ENCODE results near the gene ZNF839.
"Not testable (repeated sequence)": the region's sequence is repeated elsewhere in the genome, so short reads cannot be mapped to it uniquely, and the experiment has no call there.

ZNF839 gene

DNA sequence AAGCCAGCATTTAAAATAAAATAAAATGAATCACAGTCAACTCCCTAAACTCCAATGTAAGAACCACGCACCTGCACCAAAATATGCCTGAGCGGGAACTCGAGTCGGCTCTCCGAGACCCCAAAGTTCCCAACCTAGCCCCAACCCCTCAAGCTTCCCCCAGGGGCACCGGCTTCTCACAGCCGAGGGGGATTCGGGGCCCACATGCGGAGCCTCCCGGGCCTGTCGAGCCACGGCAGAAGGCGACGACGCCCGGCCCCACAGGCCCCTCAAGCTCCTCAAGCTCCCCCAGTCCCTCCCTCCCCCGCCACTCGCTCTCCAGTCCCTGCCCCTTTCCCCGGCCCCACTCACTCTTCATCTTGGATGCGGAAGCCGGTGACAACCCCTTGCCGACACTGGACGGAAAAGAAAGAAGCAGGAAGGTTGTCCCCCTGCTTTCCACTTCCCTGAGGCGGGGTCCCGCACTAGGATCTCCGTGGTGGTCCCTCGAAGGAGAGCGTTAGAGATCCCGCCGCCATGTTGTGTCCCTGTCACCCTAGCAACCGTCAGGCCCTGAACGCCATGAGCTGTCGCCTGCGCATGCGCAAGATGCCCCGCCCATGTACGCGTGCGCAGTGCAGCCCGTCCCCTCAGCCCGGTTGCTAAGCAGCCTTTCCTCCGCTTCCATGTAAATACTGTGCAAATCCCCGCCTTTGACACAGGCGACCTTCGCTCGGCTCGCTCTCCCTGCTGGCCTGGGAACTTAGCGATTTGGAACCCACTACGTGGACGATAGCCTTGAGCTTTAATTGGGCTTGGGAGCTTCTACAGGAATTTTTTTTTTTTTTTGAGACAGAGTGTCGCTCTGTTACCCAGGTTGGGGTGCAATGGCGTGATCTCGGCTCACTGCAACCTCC is 14.7 kb upstream of the ZNF839 start, which contains the start of gene MOK:
TSS of gene MOK (minus strand) at position 554 of the 896 bp plus-strand sequence. CDS start at position 358, 196 bp downstream.
- in situ Hi-C loops (cut with HindIII; ENCODE audit: low sequenced_read_pairs), result loop anchor here (5.0 kb wide), 1 partner anchor 208 kb away; no protein-coding TSS in a partner anchor

DNA sequence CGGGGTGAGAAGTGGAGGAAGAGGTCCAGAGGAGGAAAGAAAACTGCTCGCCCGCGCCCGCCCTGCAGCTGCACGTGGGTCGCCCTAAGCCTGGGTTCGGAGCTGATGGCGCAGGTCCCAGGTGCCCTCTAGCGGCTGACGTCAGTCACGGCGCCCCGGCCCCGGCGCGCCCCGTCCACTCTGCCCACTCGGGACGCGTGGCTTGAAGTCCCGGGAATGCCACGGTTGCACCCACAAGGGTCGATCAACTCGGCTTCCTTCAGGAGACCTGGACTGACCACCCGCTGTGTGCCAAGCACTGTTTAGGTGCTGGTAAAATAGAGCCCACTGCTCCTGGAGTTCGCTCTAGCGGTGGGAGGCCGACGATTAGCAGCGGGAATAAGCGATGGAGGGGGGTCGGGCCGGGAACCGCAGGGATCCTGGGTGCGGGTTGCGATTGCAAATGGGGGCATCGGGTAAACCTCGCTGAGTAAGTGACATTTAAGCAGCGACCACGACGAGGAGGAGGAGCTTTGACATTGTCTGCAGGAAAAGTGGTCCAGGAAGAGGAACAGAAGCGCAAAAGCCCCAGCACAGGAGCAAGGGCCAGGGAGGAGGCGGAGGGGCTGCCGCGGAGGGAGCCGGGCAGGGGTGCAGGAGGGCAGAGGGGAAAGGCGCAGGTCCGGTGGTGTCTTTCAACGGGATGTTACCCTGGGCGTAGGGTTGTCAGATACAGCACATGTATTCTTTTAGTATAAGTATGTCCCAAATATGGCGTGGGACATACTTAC is 5.1 kb upstream of the ZNF839 start:
- in situ Hi-C loops (cut with HindIII; ENCODE audit: low sequenced_read_pairs), result no loop called here

DNA sequence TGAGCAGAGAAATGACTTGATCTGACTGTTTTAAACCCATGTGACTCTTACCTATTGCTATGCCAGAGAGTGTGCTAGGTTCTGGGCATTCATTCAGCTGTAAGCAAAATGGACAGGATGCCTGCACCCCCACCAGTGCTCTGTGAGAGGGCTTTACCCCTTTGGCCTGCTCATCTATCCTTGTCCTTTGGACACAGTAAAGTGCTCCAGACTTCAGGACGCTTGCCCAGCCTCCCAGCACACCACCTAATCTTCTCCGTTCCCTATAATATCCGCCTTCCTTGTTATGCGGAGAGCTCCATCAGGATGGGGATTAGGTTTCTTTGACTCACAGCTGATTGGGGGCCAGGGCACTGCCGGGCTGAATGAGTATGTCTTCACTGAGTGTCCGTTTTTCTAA is 4.4 kb upstream of the ZNF839 start:
- in situ Hi-C loops (cut with HindIII; ENCODE audit: low sequenced_read_pairs), result no loop called here

DNA sequence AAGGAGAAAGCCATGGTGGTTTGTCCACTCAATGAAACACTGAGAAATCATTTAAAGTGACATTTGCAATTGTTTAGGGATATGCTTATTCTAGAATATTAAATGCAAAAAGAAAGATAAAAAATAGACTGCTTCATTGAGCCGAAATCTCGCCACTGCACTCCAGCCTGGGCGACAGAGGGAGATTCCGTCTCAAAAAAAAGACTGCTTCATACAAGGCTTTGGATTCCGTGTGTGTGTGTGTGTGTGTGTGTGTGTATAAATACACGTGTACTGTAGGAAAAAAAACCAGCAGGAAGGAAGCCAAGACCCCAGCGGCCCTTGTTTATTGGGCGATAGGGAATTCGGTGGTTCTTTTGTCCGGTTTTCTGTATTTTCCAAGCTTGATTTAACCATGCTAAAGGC is 3.2 kb upstream of the ZNF839 start:
- in situ Hi-C loops (cut with HindIII; ENCODE audit: low sequenced_read_pairs), result no loop called here

DNA sequence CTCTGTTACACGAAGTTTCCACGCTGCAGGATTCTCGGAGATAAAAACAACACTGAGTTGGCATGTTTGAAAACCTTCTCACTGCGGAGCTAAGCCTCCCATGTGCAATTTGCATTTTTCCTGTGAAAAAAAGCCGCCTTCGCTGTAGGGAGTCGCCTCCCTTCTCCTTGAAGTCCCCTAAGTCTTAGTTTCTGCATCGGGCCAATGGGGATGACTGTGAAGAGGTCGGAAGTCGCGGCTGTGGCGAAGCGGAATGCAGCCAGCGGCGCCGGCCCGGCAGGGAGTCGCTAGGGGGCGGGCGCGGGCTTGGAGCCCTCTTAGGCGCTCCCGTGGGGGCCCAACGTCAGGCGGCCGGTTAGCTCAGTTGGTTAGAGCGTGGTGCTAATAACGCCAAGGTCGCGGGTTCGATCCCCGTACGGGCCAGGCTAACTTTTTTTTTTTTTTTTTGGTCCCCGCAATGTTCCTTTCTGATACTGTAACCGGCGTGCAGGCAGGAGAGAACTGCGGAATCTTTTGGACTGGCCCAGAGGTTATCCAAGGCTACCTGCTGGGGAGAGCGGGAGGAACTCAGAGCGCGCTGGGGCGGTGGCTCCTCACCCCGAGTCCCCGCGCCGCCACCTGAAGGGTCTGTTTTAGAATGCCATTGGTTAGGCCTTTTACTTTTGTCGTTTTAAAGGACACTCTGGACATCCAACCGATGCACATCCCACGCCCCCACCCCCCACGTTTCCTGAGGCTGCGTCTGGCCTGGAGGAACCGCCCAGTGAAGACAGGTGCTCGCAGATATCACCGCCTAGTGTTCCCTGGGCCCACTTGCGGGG is 2.6 kb upstream of the ZNF839 start:
- in situ Hi-C loops (cut with HindIII; ENCODE audit: low sequenced_read_pairs), result no loop called here

DNA sequence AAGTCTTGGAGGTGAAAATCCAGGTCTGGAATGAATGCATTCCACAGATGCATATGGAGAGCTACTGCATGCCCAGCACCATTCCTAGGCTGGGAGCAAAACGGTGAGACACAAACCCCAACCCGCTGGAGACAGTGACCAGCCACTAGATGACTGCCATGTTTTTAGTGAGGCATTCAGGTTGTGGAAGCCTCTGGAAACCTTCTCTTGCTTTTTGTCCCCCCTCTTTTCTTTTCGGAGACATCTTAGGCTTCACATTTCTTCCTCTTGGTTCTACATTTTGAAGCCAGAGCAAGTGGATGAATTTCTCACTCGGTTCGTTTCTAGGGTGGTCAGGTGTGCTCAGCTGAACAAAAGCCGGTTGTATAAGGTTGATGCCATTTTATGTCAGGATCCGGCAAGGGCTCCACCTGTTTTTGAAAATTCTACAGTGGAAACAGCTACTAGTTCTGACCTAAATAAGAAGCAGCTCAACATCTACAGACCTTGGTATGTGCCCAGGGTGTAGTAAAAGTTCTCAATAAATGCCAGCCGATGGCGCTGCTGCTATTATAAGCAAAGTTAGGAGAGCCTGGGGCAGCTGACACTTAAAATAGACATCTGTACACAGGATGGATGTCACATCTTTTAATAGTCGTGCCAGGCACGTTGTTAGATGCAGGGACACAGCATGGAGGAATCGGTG is 1.8 kb upstream of the ZNF839 start:
- in situ Hi-C loops (cut with HindIII; ENCODE audit: low sequenced_read_pairs), result no loop called here

DNA sequence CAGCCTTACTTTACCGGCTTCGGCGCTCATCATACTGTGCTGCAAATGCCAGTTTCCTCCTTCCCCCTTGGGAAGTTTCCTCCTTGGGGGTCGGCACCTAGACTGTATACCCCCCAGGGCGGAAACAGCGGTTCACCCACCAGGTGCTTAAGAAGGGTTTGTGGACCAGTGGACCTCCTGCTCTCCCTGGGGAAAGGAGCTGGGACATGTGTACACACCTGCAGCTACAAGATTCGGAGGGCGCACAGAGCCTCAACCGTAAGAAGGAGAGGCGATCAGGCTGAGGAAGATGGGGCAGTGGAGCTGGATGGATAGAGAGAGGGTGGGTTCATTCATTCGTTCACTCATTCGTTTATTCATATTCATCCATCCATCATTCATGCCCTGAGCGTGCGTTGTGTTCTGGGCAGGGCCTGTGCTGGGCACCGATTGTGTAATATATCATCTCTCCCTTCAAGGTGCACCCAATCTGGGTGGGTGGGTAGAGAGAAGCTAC is 717 bp upstream of the ZNF839 start:
- in situ Hi-C loops (cut with HindIII; ENCODE audit: low sequenced_read_pairs), result no loop called here

DNA sequence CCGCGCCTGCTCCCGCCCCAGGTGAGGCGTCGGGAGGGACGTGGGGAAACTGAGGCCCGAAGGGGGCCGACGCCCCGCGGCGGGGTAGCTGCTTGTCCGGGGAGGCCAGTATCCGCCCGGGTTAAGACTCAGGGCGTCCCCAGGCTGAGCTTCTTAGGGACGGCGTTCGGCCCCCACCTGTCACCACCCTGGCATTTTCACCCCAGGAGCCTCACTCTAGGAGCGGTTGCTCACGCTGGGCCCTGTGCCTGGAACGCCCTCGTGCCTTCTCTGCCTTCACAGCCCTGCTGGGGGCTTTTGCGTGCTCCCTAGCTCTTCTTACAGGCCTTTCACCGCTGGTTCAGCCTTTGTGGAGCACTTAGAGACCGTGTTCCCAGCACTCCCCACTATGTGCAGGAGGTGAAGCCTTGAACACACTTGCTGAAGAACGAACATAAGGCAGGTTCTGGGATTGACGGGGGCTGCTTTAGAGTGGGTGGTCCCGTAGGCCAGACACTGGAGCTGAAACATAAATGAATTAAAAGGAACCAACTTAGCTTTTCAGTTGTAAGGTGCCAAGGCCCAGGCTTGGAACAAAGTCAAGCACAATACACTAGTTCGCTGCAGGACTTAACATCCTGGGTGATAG is 601 bp downstream of the ZNF839 start:
- in situ Hi-C loops (cut with HindIII; ENCODE audit: low sequenced_read_pairs), result loop anchor here (5.0 kb wide), 1 partner anchor 37 kb away; no protein-coding TSS in a partner anchor

DNA sequence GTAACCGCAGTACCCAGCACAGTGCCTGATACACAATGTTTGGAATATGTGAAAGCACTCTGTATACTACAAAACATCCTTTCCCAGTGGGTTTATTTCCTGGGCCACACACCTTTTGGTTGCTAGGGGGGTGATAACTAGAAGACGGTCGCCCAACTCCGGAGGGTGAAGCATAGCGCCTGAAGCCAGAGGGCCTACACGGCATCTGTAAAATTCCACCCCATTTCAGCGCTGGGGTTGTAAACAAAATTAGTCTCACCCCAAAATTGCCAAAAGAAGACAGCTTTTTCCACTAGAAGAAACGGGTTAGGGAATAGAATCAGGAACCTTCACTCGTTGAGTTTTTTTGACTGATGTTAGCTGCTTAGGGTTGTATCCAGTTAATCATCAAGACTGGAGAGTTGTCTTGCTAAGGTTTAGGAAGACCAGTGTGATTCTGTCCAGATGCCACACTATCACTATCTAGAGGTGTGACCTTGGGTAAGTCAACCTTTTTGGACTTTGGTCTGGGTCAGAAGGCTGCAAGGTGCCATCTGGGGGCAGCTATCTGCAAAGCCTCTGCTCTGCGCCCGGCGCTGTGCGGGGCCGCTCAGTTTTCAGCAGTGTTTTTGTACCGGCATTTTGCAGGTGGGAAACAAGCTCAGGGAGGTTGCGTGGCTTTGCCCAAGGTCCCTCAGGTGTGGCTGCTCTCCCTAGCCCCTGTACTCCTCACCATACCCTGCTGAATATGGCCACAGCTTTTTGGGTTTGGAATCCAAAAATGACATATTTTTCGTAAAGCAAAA is 1.3 kb downstream of the ZNF839 start:
- in situ Hi-C loops (cut with HindIII; ENCODE audit: low sequenced_read_pairs), result loop anchor here (5.0 kb wide), 1 partner anchor 36 kb away; no protein-coding TSS in a partner anchor

DNA sequence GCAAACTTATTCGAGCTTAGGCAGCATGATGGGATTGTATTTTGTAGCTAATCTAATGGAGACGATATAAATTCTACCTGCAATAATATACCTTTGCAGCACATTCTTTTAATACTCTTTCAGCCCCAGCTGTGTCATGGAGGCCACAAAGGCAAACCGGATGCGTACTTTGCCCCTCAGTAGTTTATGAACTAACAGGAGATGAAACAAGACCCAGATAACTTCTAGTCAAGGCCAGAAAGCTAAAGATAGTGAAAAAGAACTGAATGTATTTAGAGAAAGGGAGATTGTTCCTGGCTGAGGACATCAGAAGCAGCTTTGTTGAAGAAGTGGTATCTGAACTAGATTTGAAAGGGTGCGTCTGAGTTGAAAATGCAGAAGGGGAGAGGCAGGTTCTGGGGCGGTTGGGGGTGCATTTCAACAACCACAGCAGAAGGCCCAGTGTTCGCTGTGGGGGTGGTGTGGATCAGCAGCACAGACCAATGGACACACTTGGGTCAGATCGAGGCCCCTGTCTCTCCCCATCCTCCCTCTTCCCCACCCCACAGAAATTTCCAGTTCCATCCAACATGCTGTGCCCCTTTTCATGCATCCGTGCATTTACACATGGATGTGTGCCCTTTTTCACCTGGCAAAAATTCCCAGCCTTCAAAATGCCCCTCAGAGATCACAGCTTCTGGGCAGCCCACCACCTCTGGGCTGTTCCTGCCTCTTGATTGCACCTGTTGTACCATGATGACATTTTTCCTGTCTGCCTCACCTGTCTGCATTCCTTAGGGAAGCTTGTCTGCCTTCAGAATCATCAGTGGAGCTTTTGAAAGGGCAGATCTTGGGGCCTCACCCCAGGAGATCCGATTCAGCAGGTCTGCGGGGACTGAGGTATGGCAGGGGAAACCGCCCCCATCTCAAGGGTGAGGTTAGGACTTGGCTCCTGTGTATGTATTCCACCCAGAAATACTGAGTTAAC is 2.2 kb downstream of the ZNF839 start:
- in situ Hi-C loops (cut with HindIII; ENCODE audit: low sequenced_read_pairs), result loop anchor here (5.0 kb wide), 1 partner anchor 36 kb away; no protein-coding TSS in a partner anchor

DNA sequence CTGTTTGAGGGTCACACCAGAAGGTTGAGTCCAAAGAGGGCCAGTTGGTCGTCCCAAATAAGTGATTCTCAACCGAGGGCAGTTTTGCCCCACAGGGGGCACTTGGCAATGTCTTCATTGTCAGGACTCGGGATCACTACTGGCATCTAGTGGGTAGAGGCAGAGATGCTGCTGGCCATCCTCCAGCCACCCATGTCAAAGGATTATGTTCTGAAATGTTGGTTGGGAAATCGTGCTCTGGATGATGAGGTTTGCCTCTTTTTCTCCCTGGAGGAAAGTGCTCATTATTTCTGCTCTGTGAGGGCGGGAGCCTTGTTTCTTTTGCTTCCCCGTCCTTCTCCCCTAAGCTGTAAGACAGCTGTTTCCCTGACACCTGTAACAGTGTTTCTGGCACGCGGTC is 3.6 kb downstream of the ZNF839 start:
- in situ Hi-C loops (cut with HindIII; ENCODE audit: low sequenced_read_pairs), result loop anchor here (5.0 kb wide), 1 partner anchor 34 kb away; no protein-coding TSS in a partner anchor

DNA sequence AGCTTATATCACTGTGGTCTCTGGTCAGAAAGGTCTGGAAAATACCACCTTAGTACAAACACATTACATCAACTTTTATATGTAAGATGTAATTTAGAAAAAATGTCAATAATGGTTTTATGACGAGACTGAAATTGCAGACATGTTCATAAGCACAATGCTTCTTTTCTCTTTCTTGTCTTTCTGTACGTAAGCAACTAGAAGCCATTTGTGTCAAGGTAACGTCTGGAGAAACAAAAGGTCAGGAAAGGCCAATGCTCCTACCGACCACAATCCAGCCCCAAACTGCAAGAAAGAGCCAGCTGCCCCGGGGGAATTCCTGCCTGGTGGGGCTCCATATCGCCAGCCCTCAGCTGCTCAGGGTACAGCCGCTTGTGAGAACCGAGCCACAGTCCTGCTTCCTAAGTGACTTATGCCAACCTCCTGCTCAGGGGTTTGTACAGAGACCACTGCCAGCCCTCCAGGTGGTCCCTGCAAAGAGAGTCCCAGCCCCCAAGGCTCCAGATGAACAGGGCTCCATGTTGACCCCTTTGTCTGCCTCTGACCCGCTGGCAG is 6.3 kb downstream of the ZNF839 start:
- in situ Hi-C loops (cut with HindIII; ENCODE audit: low sequenced_read_pairs), result no loop called here

DNA sequence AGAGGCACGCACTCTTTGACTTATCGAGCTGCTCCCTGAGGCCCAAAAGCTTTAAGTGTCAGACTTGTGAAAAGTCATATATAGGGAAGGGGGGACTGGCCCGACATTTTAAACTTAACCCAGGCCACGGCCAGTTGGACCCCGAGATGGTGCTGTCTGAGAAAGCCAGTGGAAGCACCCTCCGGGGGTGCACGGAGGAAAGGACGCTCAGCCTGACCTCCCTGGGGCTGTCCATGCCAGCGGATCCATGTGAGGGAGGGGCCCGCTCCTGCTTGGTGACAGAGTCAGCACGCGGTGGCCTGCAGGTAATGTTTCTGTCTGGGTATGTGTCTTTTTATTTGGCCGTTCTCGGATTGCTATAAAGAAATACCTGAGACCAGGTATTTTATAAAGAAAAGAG is 7.0 kb downstream of the ZNF839 start:
- in situ Hi-C loops (cut with HindIII; ENCODE audit: low sequenced_read_pairs), result no loop called here

DNA sequence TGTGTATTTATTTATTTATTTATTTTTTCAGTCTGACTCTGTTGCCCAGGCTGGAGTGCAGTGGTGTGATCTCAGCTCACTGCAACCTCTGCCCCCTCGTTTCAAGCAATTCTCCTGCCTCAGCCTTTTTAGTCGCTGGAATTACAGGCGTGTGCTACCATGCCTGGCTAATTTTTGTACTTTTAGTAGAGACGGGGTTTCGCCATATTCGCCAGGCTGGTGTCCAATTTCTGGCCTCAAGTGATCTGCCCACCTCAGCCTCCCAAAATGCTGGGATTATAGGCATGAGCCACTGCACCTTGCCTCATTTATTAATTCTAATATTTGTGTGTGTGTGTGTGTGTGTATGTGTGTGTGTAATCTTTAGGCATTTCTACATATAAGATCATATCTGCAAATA is 9.8 kb downstream of the ZNF839 start:
- in situ Hi-C loops (cut with HindIII; ENCODE audit: low sequenced_read_pairs), result not testable (repeated sequence)

DNA sequence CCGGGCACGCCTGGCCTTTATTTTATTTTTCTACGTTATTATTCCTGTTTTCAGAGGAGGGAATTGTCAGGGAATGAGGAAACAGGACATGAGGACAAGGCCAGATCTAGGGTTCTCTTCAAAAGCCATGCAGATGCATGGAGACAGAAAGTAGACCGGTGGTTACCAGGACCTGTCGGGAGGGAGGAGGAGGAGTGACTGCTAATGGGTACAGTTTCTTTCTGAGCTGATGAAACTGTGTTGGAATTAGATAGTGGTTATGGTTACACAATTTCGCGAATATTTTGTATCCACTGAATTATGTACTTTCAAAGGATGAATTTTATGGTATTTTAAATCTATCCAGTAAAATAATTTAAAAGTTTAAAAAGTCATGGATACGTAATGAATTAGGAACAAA is 11.3 kb downstream of the ZNF839 start:
- in situ Hi-C loops (cut with HindIII; ENCODE audit: low sequenced_read_pairs), result no loop called here

DNA sequence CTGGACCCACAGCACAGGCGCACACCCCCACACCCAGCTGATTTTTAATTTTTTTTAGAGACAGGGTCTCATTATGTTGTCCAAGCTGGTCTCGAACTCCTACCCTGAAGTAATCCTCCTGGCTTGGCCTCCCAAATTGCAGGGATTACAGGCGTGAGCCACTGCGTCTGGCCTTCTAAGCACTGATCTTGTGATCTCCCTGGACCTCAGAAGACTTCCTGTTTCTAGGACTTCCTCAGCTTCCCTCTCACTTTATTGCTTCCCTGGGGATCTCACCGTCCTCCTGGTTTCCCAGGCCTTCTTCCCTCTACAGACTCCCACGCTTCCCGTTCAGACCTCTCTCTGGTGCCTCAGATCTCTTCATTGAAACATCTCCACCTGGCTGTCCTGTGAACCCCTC is 13.8 kb downstream of the ZNF839 start:
- in situ Hi-C loops (cut with HindIII; ENCODE audit: low sequenced_read_pairs), result no loop called here

Data from endothelial cell of hepatic sinusoid (primary cell).